UCSD-AML1 (cell line): Measurements from ENCODE around the gene THSD7A.

Experiments used
- DNase-seq: peaks from one replicate; lab custom pipeline; 2025; ENCODE audit not compliant: unreplicated experiment; lab: John Stamatoyannopoulos, UW

The THSD7A gene

GRCh38 chr7:11428877-11429581, 403.0 kb downstream of the THSD7A start:
- no peak for DNase-seq

- no peak for DNase-seq
These were observed 404.2 kb downstream of the THSD7A start for GRCh38 chr7:11427686-11428273.

GRCh38 chr7:11424006-11424405, 408.0 kb downstream of the THSD7A start:
- no peak for DNase-seq

GRCh38 chr7:11420049-11420448, 411.9 kb downstream of the THSD7A start:
- no peak for DNase-seq

GRCh38 chr7:11416641-11417458, 415.1 kb downstream of the THSD7A start:
- DNase-seq = no peak

- DNase-seq = no peak
These were observed 416.9 kb downstream of the THSD7A start for GRCh38 chr7:11415101-11415500.

- no peak for DNase-seq
These were observed 418.1 kb downstream of the THSD7A start for GRCh38 chr7:11413901-11414300.

- DNase-seq = no peak
These were observed 420.0 kb downstream of the THSD7A start for GRCh38 chr7:11412036-11412435.

GRCh38 chr7:11410656-11411644, 421.0 kb downstream of the THSD7A start:
- no peak for DNase-seq

- DNase-seq = no peak
These were observed 427.6 kb downstream of the THSD7A start for GRCh38 chr7:11404355-11404754.

GRCh38 chr7:11403781-11404180, 428.2 kb downstream of the THSD7A start:
- DNase-seq = no peak

- DNase-seq = no peak
These were observed 437.6 kb downstream of the THSD7A start for GRCh38 chr7:11394438-11394837.

- no peak for DNase-seq
These were observed 452.4 kb downstream of the THSD7A start for GRCh38 chr7:11379641-11380040.

- no peak for DNase-seq
These were observed 455.5 kb downstream of the THSD7A start for GRCh38 chr7:11376529-11376928.

GRCh38 chr7:11374629-11375028, 457.4 kb downstream of the THSD7A start:
- no peak for DNase-seq

GRCh38 chr7:11373546-11374142, 458.4 kb downstream of the THSD7A start:
- no peak for DNase-seq

GRCh38 chr7:11369696-11370095, 462.3 kb downstream of the THSD7A start:
- DNase-seq = no peak

- no peak for DNase-seq
These were observed 465.9 kb downstream of the THSD7A start for GRCh38 chr7:11366118-11366517.

GRCh38 chr7:11358637-11359036, 473.4 kb downstream of the THSD7A start:
- no peak for DNase-seq

GRCh38 chr7:11355399-11356005, 476.5 kb downstream of the THSD7A start:
- DNase-seq = no peak
